ENCODE measurements around the gene ERICH3.

GRCh38 chr1:74523873-74524480 lies 149.6 kb downstream of the ERICH3 start:
- TF ChIP-seq POLR2A (IDR thresholded peaks at IDR 0.05; ENCODE audit: low read depth, low read length) (no peak), TAF1 (IDR thresholded peaks at IDR 0.05; ENCODE audit: borderline replicate concordance, low read depth, low read length) (no peak), POLR2AphosphoS5 (IDR thresholded peaks at IDR 0.05; ENCODE audit: low read depth, low read length) (no peak)

Data from GM12892 (cell line).